Upper lobe of left lung (tissue), 6 donors: ENCODE data around the gene TNF. TPM values are rescaled to one million over a fixed set of nuclear protein-coding genes. Genes with fewer than 3 reads are reported as not detected.
A peak's percentile ranks its signal among the peaks of the same experiment; 100 is the strongest.

Experiments
- ATAC-seq, 2 donors: fragments of 200-7000 bp; cut with Tn5 transposase; one replicate each; pipeline ENCODE4 v1.9.1; 2022; ENCODE audit warnings: mild to moderate bottlenecking in 2 of 2, moderate library complexity in 2 of 2; ENCODE audit not compliant: low FRiP score in 2 of 2
- DNase-seq, 2 donors: peaks; one replicate each; pipeline ENCODE4 v3.0.0-alpha.2; 2019 to 2020
- H3K27ac ChIP-seq, 4 donors: fragments of 200-600 bp; sonication (generic); one replicate each; pipeline ENCODE4 v1.5.1; 2016 to 2019
- H3K27me3 ChIP-seq, 4 donors: fragments of 200-600 bp; sonication (generic); one replicate each; pipeline ENCODE4 v1.5.1; 2017 to 2019
- H3K36me3 ChIP-seq, 4 donors: fragments of 200-600 bp; sonication (generic); one replicate each; pipeline ENCODE4 v1.5.1; 2016 to 2019
- H3K4me1 ChIP-seq, 4 donors: fragments of 200-600 bp; sonication (generic); one replicate each; pipeline ENCODE4 v1.5.1; 2018 to 2019
- H3K4me3 ChIP-seq, 4 donors: fragments of 200-600 bp; sonication (generic); one replicate each; pipeline ENCODE4 v1.5.1; 2017 to 2019; ENCODE audit warnings: mild to moderate bottlenecking in 2 of 4, moderate library complexity in 1 of 4
- H3K9me3 ChIP-seq, 4 donors: fragments of 200-600 bp; sonication (generic); one replicate each; pipeline ENCODE4 v1.5.1; 2018 to 2019
- CTCF ChIP-seq, 6 experiments: fragments of 450-650 bp in 4 of 6; fragments of 200-600 bp in 2 of 6; sonication (generic) in 2 of 6; IDR thresholded peaks; one replicate each; pipeline ENCODE4 v1.5.1; 2016 to 2019; ENCODE audit warnings: antibody characterized with exemption in 6 of 6
- EP300 ChIP-seq, 4 donors: sonication (generic); formaldehyde crosslinking; IDR thresholded peaks; one replicate each; pipeline ENCODE4 v1.5.1; 2017; ENCODE audit warnings: antibody characterized with exemption in 4 of 4, control low read depth in 2 of 4
- POLR2A ChIP-seq, 4 donors: fragments of 450-650 bp; IDR thresholded peaks; one replicate each; pipeline ENCODE4 v1.5.1; 2016 to 2017; ENCODE audit warnings: antibody characterized with exemption in 4 of 4, mild to moderate bottlenecking in 2 of 4
- POLR2AphosphoS5 ChIP-seq, 2 donors: sonication (generic); formaldehyde crosslinking; IDR thresholded peaks; one replicate each; pipeline ENCODE4 v1.5.1; 2017; ENCODE audit warnings: antibody characterized with exemption in 2 of 2
- WGBS, 2 donors: methylation state at CpG; one replicate each; pipeline ENCODE4 v1.1.5; 2017 to 2018; 5-methylcytosine and 5-hydroxymethylcytosine counted together
- total RNA-seq, 6 donors: library from RNA; depleted of rRNA in 4 of 6; stranded (reverse); fragments of >200 nt in 4 of 6; gene quantifications; one replicate each; pipeline versions ENCODE4 v1.1.0 to v1.2.1, GENCODE V29; 2016 to 2021
- donor health status: DM: no; HTN: no; CAD: no; lungs with moderate emphysema.
- donor health status: DM: no; HTN: yes; CAD: no; lungs with severe emphysema.

The TNF gene
- total RNA-seq, 6 donors from 2014 or later: 0.33 to 6.6 (median 2.9) TPM

DNA sequence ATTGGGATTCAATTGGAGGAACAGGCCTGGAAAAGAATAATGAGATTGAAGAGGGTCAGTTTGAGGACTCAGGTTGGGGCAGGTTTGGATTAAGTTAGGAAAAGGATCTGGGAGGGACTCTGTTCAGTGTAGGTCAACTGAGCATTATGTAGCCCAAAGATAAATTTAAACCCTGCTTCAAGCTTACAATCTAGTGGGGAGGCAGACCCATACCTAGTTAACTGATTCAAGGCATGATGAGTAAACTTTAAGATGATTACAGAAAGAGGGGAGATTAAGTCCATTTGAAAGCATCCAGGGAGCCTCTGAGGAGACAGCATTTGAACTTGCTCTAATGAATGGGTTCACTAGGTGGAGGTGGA is 14.7 kb upstream of the TNF start:
- Histone ChIP-seq H3K4me3 (no peak overlapping the region), H3K27me3 (no peaks in the 10 kb centered on the region), H3K36me3 (peaks cover 0 to 28% (median 18%) of the 10 kb centered on the region in 4 donors), H3K4me1 (peaks cover 37 to 42% (median 39%) of the 10 kb centered on the region in 4 donors), H3K9me3 (no peaks in the 10 kb centered on the region), H3K27ac (peak overlapping the region; percentile 80 to 90 (median 82))
- ATAC-seq (no peak), DNase-seq (no peak)
- no peak for TF ChIP-seq EP300 (IDR thresholded peaks at IDR 0.05)
- TF ChIP-seq POLR2A (IDR thresholded peaks at IDR 0.05): no peak
- no peak for TF ChIP-seq POLR2AphosphoS5 (IDR thresholded peaks at IDR 0.05)
- no peak for TF ChIP-seq CTCF (IDR thresholded peaks at IDR 0.05)

DNA sequence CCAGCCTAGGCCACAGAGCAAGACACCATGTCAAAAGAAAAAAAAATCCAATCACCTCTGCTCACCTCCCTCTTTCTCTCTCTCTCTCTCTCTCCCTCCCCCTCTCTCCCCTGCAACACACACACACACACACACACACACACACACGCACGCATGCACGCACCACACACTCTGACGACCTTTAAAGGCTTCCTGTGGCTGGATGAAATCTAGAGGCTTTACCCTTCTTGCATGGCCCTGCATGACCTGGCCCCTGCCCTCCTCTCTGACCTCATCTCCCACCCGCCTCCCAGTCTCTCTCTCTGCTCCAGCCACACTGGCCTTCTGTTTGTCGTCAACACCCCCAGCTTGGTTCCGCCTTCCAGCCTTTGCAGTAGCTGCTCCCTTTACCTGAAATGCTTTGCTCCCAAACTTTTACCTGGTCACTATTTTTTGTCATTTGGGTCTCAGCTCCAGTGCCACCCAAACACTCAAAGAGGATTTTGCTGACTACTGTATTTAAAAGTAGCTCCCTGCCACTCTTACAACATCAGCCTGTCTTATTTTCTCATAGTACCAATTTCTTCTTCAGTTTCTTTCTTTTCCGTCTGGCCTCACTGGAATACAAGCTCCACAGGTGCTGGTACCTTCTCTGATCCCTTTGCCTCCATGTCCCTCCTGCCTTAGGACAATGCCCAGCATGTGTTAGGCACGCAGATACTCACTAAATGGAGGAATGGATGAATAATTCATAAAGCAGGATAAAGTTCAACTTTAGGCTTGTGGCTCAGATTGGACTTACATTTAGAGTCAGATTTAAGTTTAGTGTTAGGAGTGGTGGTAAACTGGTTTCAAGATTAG is 7.6 kb upstream of the TNF start:
- H3K27ac ChIP-seq: no peak overlapping the region
- DNase-seq (no peak), ATAC-seq (no peak)
- H3K4me3 ChIP-seq: no peak overlapping the region
- no peak for TF ChIP-seq POLR2AphosphoS5 (IDR thresholded peaks at IDR 0.05)
- no peak for TF ChIP-seq CTCF (IDR thresholded peaks at IDR 0.05)
- no peak for TF ChIP-seq EP300 (IDR thresholded peaks at IDR 0.05)
- TF ChIP-seq POLR2A (IDR thresholded peaks at IDR 0.05): no peak
- H3K36me3 ChIP-seq: no peaks in the 10 kb centered on the region
- no peaks in the 10 kb centered on the region for H3K27me3 ChIP-seq
- WGBS, 2 donors: 56 to 62% methylated on average over 9 of the region's 9 CpGs
- no peaks in the 10 kb centered on the region for H3K9me3 ChIP-seq
- peaks cover 0 to 3% (median 0%) of the 10 kb centered on the region in 4 donors for H3K4me1 ChIP-seq

DNA sequence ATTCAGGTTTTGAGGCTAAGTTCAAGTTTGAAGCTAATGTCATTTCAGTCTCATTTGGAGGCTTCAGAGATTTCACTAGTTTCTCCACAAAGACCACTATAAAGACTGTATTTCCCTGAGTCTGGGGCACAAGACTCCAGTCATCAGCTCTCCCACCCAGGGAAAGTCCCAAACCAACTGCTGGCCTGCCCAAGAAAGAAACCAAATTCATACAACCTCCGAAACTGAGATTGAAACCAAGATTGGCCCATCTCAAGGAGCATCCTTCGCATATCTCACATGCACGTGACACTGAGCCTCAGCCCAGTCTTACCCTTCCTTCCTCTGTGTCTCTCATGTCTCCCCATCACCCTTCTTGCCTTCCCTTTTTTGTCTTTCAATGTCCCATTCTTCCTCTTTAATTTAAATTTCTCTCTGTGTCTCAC is 6.8 kb upstream of the TNF start:
- ATAC-seq: peak in 1 of 2 donors; percentile 81
- H3K4me3 ChIP-seq: no peak overlapping the region
- DNase-seq: peak in 1 of 2 donors; percentile 68
- 43 to 48% methylated on average over 3 of the region's 3 CpGs for WGBS, 2 donors
- no peaks in the 10 kb centered on the region for H3K9me3 ChIP-seq
- no peaks in the 10 kb centered on the region for H3K36me3 ChIP-seq
- H3K27me3 ChIP-seq: no peaks in the 10 kb centered on the region
- H3K27ac ChIP-seq: no peak overlapping the region
- no peak for TF ChIP-seq POLR2AphosphoS5 (IDR thresholded peaks at IDR 0.05)
- TF ChIP-seq CTCF (IDR thresholded peaks at IDR 0.05): no peak
- no peak for TF ChIP-seq EP300 (IDR thresholded peaks at IDR 0.05)
- TF ChIP-seq POLR2A (IDR thresholded peaks at IDR 0.05): no peak
- H3K4me1 ChIP-seq: peaks cover 0 to 3% (median 0%) of the 10 kb centered on the region in 4 donors

DNA sequence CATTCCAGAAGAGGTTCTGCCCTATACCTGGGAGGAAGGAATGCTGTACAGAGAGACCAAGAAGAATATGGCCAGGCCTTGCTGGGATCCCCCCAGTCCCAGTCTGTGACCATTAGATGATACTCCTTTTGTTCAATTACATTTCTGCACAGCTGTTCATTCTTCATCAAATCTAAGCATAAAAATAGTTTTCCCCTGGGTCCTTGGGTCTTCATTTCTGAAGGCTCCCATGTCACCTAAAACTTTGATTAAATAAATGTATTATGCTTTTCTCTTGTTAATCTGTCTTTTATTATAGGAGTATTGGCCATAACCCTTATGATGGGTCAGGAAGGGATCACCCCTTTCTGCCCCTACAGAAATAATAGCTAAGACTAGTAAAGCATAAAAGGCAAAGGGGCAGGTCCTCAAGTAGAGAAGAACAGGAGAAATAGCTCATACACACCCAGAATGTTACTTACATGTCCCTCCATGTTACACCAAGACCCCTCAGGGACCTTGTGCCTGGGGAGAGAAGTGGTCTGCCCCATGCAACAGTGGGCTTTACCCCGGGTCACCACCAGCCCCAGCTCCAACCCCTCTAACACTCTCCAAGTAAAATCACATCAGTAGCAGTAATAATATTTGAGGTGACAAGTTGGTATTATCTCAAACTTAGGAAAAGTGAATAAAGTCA is 5.4 kb upstream of the TNF start:
- Histone ChIP-seq H3K36me3 (no peaks in the 10 kb centered on the region), H3K4me3 (no peak overlapping the region), H3K4me1 (peaks cover 0 to 3% (median 0%) of the 10 kb centered on the region in 4 donors), H3K27me3 (no peaks in the 10 kb centered on the region), H3K27ac (no peak overlapping the region), H3K9me3 (no peaks in the 10 kb centered on the region)
- no peak for TF ChIP-seq CTCF (IDR thresholded peaks at IDR 0.05)
- DNase-seq: no peak
- 31 to 68% methylated on average over 1 of the region's 1 CpG for WGBS, 2 donors
- no peak for ATAC-seq
